Stimulated activated CD8-positive, alpha-beta memory T cell treated with anti-CD3 and anti-CD28 coated beads, Interleukin-4, amount 100 ng/mL, for 1 hour (primary cell): ENCODE results near the gene CPLX4.

Source experiments
- DNase-seq, 2 donors: peaks; one replicate each; pipeline ENCODE4 v3.0.0-alpha.2; 2020; ENCODE audit warnings: low read depth in 2 of 2, low spot score in 1 of 2

Gene CPLX4

GRCh38 chr18:59318460-59319050 lies at the start of gene CPLX4:
CPLX4 (minus strand) TSS chr18:59318649; CDS start chr18:59318462, 187 bp downstream.
- DNase-seq, result no peak

- no peak for DNase-seq
Observed at GRCh38 chr18:59360381-59360780, 41.9 kb upstream of the CPLX4 start.

GRCh38 chr18:59359576-59359952 lies 41.1 kb upstream of the CPLX4 start:
- no peak for DNase-seq

- peak; percentile 67 to 81 for DNase-seq
Observed at GRCh38 chr18:59358712-59359575, 40.5 kb upstream of the CPLX4 start, which contains the start of gene LMAN1. LMAN1 (minus strand) TSS chr18:59359265; CDS start chr18:59359244, 21 bp downstream.

GRCh38 chr18:59358414-59358711 lies 39.9 kb upstream of the CPLX4 start:
- DNase-seq, result no peak

- DNase-seq, result no peak
Observed at GRCh38 chr18:59357928-59358327, 39.5 kb upstream of the CPLX4 start.

- no peak for DNase-seq
Observed at GRCh38 chr18:59354731-59355130, 36.3 kb upstream of the CPLX4 start.

GRCh38 chr18:59353079-59353680 lies 34.7 kb upstream of the CPLX4 start:
- DNase-seq, result no peak

- DNase-seq, result no peak
Observed at GRCh38 chr18:59352250-59352855, 33.9 kb upstream of the CPLX4 start.

GRCh38 chr18:59345556-59345955 lies 27.1 kb upstream of the CPLX4 start:
- no peak for DNase-seq

GRCh38 chr18:59344996-59345395 lies 26.5 kb upstream of the CPLX4 start:
- DNase-seq, result no peak

GRCh38 chr18:59343926-59344325 lies 25.5 kb upstream of the CPLX4 start:
- no peak for DNase-seq

GRCh38 chr18:59340817-59341216 lies 22.4 kb upstream of the CPLX4 start:
- DNase-seq, result no peak

GRCh38 chr18:59340312-59340711 lies 21.9 kb upstream of the CPLX4 start:
- DNase-seq, result no peak

- DNase-seq, result no peak
Observed at GRCh38 chr18:59332986-59333385, 14.5 kb upstream of the CPLX4 start.

GRCh38 chr18:59328683-59329082 lies 10.2 kb upstream of the CPLX4 start:
- DNase-seq, result no peak

- DNase-seq, result no peak
Observed at GRCh38 chr18:59325965-59326364, 7.5 kb upstream of the CPLX4 start.

GRCh38 chr18:59324623-59324971 lies 6.1 kb upstream of the CPLX4 start:
- DNase-seq, result no peak

- no peak for DNase-seq
Observed at GRCh38 chr18:59323931-59324622, 5.6 kb upstream of the CPLX4 start.

GRCh38 chr18:59311631-59312030 lies 6.8 kb downstream of the CPLX4 start:
- DNase-seq, result no peak

- DNase-seq, result no peak
Observed at GRCh38 chr18:59308938-59309260, 9.6 kb downstream of the CPLX4 start.
